ENCODE results near the gene ZNF611.
A peak's percentile ranks its signal among the peaks of the same experiment; 100 is the strongest.

Gene ZNF611

GRCh38 chr19:52665027-52665426, 69.8 kb downstream of the ZNF611 start:
- no peak for TF ChIP-seq CTCF (conservative IDR thresholded peaks at IDR 0.05; ENCODE audit: low read length)
- no peak overlapping the region for H3K4me3 ChIP-seq (ENCODE audit: low read length)
- no peak for DNase-seq (ENCODE audit: low read depth)

- H3K4me3 ChIP-seq (ENCODE audit: low read length), result no peak overlapping the region
- DNase-seq (ENCODE audit: low read depth), result no peak
- TF ChIP-seq CTCF (conservative IDR thresholded peaks at IDR 0.05; ENCODE audit: low read length), result no peak
These were observed 70.4 kb downstream of the ZNF611 start for GRCh38 chr19:52664461-52664860.

GRCh38 chr19:52662631-52663030, 72.2 kb downstream of the ZNF611 start:
- no peak for DNase-seq (ENCODE audit: low read depth)
- no peak overlapping the region for H3K4me3 ChIP-seq (ENCODE audit: low read length)
- TF ChIP-seq CTCF (conservative IDR thresholded peaks at IDR 0.05; ENCODE audit: low read length), result no peak

DNA sequence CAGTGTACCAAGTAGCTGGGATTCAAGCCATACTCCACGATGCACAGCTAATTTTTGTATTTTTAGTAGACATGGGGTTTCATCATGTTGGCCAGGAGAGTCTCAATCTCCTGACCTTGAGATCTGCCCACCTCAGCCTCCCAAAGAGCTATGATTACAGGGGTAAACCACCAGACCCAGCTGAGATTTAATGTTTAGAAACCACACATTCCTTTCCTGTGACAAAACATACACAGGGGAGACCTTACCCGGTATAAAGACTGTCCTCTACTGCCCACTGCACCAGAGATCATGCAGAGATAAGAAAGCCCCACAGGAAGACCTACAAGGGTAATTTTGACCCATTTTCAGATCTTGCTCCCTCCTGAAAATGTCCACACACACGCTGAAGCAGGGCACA, 73.9 kb downstream of the ZNF611 start:
- TF ChIP-seq CTCF (conservative IDR thresholded peaks at IDR 0.05; ENCODE audit: low read length), result no peak
- no peak overlapping the region for H3K4me3 ChIP-seq (ENCODE audit: low read length)
- peak; percentile 10 for DNase-seq (ENCODE audit: low read depth)

GRCh38 chr19:52659013-52659412, 75.8 kb downstream of the ZNF611 start:
- DNase-seq (ENCODE audit: low read depth), result no peak
- H3K4me3 ChIP-seq (ENCODE audit: low read length), result no peak overlapping the region
- TF ChIP-seq CTCF (conservative IDR thresholded peaks at IDR 0.05; ENCODE audit: low read length), result no peak

GRCh38 chr19:52658595-52658994, 76.2 kb downstream of the ZNF611 start:
- no peak for TF ChIP-seq CTCF (conservative IDR thresholded peaks at IDR 0.05; ENCODE audit: low read length)
- no peak for DNase-seq (ENCODE audit: low read depth)
- no peak overlapping the region for H3K4me3 ChIP-seq (ENCODE audit: low read length)

- TF ChIP-seq CTCF (conservative IDR thresholded peaks at IDR 0.05; ENCODE audit: low read length), result no peak
- no peak for DNase-seq (ENCODE audit: low read depth)
- no peak overlapping the region for H3K4me3 ChIP-seq (ENCODE audit: low read length)
These were observed 81.7 kb downstream of the ZNF611 start for GRCh38 chr19:52653161-52653560.

Measured in AG10803 (cell line).